ENCODE measurements around the gene ZPR1. TPM values are rescaled to one million over a fixed set of nuclear protein-coding genes. Genes with fewer than 3 reads are reported as not detected.

Gene ZPR1
- total and polyA plus RNA-seq, 2 of the 4 experiments (the other 2 are of a cell fraction), result 40.8 to 52.0 TPM

DNA sequence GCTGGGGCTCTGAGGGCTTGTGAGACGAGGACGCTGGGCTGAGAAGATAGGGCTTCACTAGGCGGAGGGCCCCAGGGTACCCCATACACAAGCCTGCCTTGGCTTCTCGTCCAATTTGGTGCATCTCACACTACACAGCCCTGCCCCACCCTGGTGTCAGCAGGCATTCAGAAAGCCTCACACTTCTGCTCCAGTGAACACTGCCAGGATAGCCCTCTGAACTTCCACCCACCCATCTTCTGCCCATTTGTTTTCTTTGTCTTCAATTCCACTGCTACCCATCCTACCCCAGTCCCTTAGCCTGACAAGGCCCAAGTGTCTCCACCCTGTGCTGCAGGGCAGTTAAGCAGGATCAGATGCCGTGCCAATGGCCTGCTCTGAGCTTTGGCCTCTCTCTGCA, 13.2 kb downstream of the ZPR1 start:
- intact Hi-C loops (cut with micrococcal nuclease) (loop anchor here (5.0 kb wide), 1 partner anchor 1793 kb away; the partner anchor contains the start of gene IFT46), dilution Hi-C loops (cut with HindIII; ENCODE audit: low sequenced_read_pairs, unreplicated experiment) (no loop called here), in situ Hi-C loops (cut with MboI; ENCODE audit: low sequenced_read_pairs) (no loop called here)
- ATAC-seq (ENCODE audit: low read depth) (no peak), DNase-seq (no peak)
- no peak overlapping the region for H3K23ac ChIP-seq (ENCODE audit: low read depth, low read length)
- H3K9me3 ChIP-seq (ENCODE audit: control insufficient read depth, insufficient read depth, low read length), result no peaks in the 10 kb centered on the region
- peaks cover 5% of the 10 kb centered on the region; the same call in 1 of the 2 replicates for H3K9me1 ChIP-seq (ENCODE audit: insufficient read depth, low read length)
- POLR2A ChIA-PET (ENCODE audit: unreplicated experiment), result no interaction called here
- H3K79me1 ChIP-seq (ENCODE audit: low read depth in 1 of 2, low read length in 2 of 2), result peaks cover 7 to 35% of the 10 kb centered on the region in 2 experiments; a peak in 3 of 4 replicates
- H2AK9ac ChIP-seq (replicated peaks; ENCODE audit: low read depth, low read length, poor library complexity), result no peak overlapping the region
- no peak overlapping the region for H3K27ac ChIP-seq (ENCODE audit: insufficient read depth, low read length)
- H3K4me2 ChIP-seq (ENCODE audit: low read depth, low read length), result no peak overlapping the region
- no TSS peak for BruUV-seq (replicated peaks)
- H3K27me3 ChIP-seq (ENCODE audit: control insufficient read depth, insufficient read depth, low read length), result no peaks in the 10 kb centered on the region
- no peak overlapping the region for H4K91ac ChIP-seq (ENCODE audit: insufficient read depth, low read depth, low read length)
- H2BK15ac ChIP-seq (ENCODE audit: low read depth, low read length), result no peak overlapping the region
- peaks cover 14% of the 10 kb centered on the region for H3K36me3 ChIP-seq (ENCODE audit: control insufficient read depth, insufficient read depth, low read length)
- H3K56ac ChIP-seq (ENCODE audit: extremely low read depth, insufficient read depth, low read length), result no peak overlapping the region
- H2BK20ac ChIP-seq (ENCODE audit: low read depth, low read length), result no peak overlapping the region
- no peak overlapping the region for H4K8ac ChIP-seq (ENCODE audit: low read depth in 2 of 2, low read length in 2 of 2)
- H4K20me1 ChIP-seq (ENCODE audit: insufficient read depth, low read length), result no peaks in the 10 kb centered on the region; the same call in 1 of the 2 replicates
- H3K9ac ChIP-seq (ENCODE audit: low read depth, low read length), result no peak overlapping the region
- no CpG with 5 or more reads among the region's 5 CpGs for WGBS, 2 experiments (ENCODE audit: extremely low coverage in 2 of 2, insufficient read length in 1 of 2)
- no peak overlapping the region for H3K4ac ChIP-seq (ENCODE audit: low read depth, low read length)
- CTCF ChIA-PET, result no interaction called here
- no peak overlapping the region for H3K14ac ChIP-seq (replicated peaks; ENCODE audit: low read depth, low read length)
- H4K5ac ChIP-seq (ENCODE audit: low read depth, low read length), result no peak overlapping the region
- peaks cover 5% of the 10 kb centered on the region for H3K4me1 ChIP-seq (ENCODE audit: control insufficient read depth, insufficient read depth, low read length)
- H2AFZ ChIP-seq (replicated peaks; ENCODE audit: low read length, poor library complexity), result no peak overlapping the region
- H3K4me3 ChIP-seq (ENCODE audit: insufficient read depth, low read depth, low read length), result no peak overlapping the region
- no peak overlapping the region for H2BK120ac ChIP-seq (ENCODE audit: low read depth, low read length)
- no peak overlapping the region for H2BK5ac ChIP-seq (ENCODE audit: low read depth, low read length, poor library complexity, severe bottlenecking)
- TF ChIP-seq RAD21 (IDR thresholded peaks at IDR 0.05; ENCODE audit: low read length) (no peak), SMC3 (IDR thresholded peaks at IDR 0.05; ENCODE audit: low read depth, low read length) (no peak), CEBPB (IDR thresholded peaks at IDR 0.05; ENCODE audit: low read depth, low read length) (no peak), USF2 (IDR thresholded peaks at IDR 0.05; ENCODE audit: low read depth, low read length) (no peak), MXI1 (IDR thresholded peaks at IDR 0.05; ENCODE audit: borderline replicate concordance, low read depth, low read length) (no peak), BHLHE40 (IDR thresholded peaks at IDR 0.05; ENCODE audit: low read depth, low read length) (no peak)
- H2AK5ac ChIP-seq (ENCODE audit: low read depth, low read length), result no peak overlapping the region
- no peak overlapping the region for H3K18ac ChIP-seq (ENCODE audit: low read depth, low read length)
